CD14-positive monocyte (primary cell): Measurements from ENCODE around the gene UROC1. TPM values are rescaled to one million over a fixed set of nuclear protein-coding genes. Genes with fewer than 3 reads are reported as not detected.

Source experiments
- DNase-seq, 3 donors: peaks; one replicate each; pipeline ENCODE4 v3.0.0-alpha.2; 2011 to 2022
- H2AFZ ChIP-seq: 2 replicates; pipeline ENCODE4 v1.6.0; 2012; ENCODE audit warnings: mild to moderate bottlenecking, low read depth, low read length, inconsistent platforms; ENCODE audit not compliant: insufficient read depth, poor library complexity, severe bottlenecking
- H3K27ac ChIP-seq, 2 donors: 1 replicate in 1 of 2; 2 replicates in 1 of 2; pipeline ENCODE4 v1.5.1; 2012 to 2013; ENCODE audit warnings: low read length in 2 of 2, control low read depth in 1 of 2, inconsistent platforms in 1 of 2, low read depth in 1 of 2, mild to moderate bottlenecking in 1 of 2
- H3K27me3 ChIP-seq, 2 donors: one replicate each; pipeline versions ENCODE4 v1.6.0 to v1.6.1; 2011 to 2013; ENCODE audit warnings: low read length in 2 of 2; ENCODE audit not compliant: control insufficient read depth in 2 of 2, insufficient read depth in 2 of 2
- H3K36me3 ChIP-seq, 2 donors: replicated peaks in 1 of 2; 1 replicate in 1 of 2; 2 replicates in 1 of 2; pipeline versions ENCODE4 v1.5.1 to v1.6.1; 2012 to 2013; ENCODE audit warnings: low read length in 2 of 2, control low read depth in 1 of 2, inconsistent platforms in 1 of 2, mild to moderate bottlenecking in 1 of 2; ENCODE audit not compliant: insufficient read depth in 2 of 2, control insufficient read depth in 1 of 2
- H3K4me1 ChIP-seq, 2 donors: 1 replicate in 1 of 2; 2 replicates in 1 of 2; pipeline versions ENCODE4 v1.5.1 to v1.6.1; 2012 to 2013; ENCODE audit warnings: low read length in 2 of 2, control low read depth in 1 of 2, inconsistent platforms in 1 of 2, mild to moderate bottlenecking in 1 of 2, moderate library complexity in 1 of 2; ENCODE audit not compliant: insufficient read depth in 2 of 2, control insufficient read depth in 1 of 2
- H3K4me2 ChIP-seq: replicated peaks from 2 replicates; pipeline ENCODE3; 2012; ENCODE audit warnings: low read length, moderate library complexity, mild to moderate bottlenecking; ENCODE audit not compliant: poor library complexity, severe bottlenecking; ENCODE audit errors: extremely low read depth
- H3K4me3 ChIP-seq, 3 experiments: fragments of 200-600 bp in 1 of 3; sonication (generic) in 1 of 3; replicated peaks in 1 of 3; 1 replicate in 2 of 3; 2 replicates in 1 of 3; pipeline ENCODE4 v1.5.1; 2011 to 2013; ENCODE audit warnings: low read length in 3 of 3, mild to moderate bottlenecking in 3 of 3, control low read depth in 2 of 3, low read depth in 2 of 3, inconsistent platforms in 1 of 3, moderate library complexity in 1 of 3
- H3K79me2 ChIP-seq: 2 replicates; pipeline ENCODE4 v1.6.0; 2012; ENCODE audit warnings: mild to moderate bottlenecking, control low read depth, inconsistent platforms, low read length, moderate library complexity; ENCODE audit not compliant: insufficient read depth
- H3K9ac ChIP-seq: 2 replicates; pipeline ENCODE4 v1.6.0; 2017; ENCODE audit warnings: low read length, mild to moderate bottlenecking; ENCODE audit not compliant: insufficient read depth, poor library complexity, severe bottlenecking
- H3K9me3 ChIP-seq, 2 donors: replicated peaks in 1 of 2; 1 replicate in 1 of 2; 2 replicates in 1 of 2; pipeline versions ENCODE4 v1.5.1 to v1.6.1; 2012 to 2013; ENCODE audit warnings: low read length in 2 of 2, control low read depth in 1 of 2; ENCODE audit not compliant: control insufficient read depth in 1 of 2, insufficient read depth in 1 of 2
- H4K20me1 ChIP-seq: 2 replicates; pipeline ENCODE4 v1.6.0; 2012; ENCODE audit warnings: mild to moderate bottlenecking, low read length, control low read depth, moderate library complexity; ENCODE audit not compliant: insufficient read depth
- H3K27ac Mint-ChIP-seq, 7 donors: one replicate each; pipeline ENCODE4 v1.8.0; 2020; ENCODE audit warnings: mild to moderate bottlenecking in 7 of 7, mixed read lengths in 7 of 7, moderate library complexity in 6 of 7, inconsistent platforms in 2 of 7
- H3K27me3 Mint-ChIP-seq, 3 donors: one replicate each; pipeline ENCODE4 v1.8.0; 2021 to 2022; ENCODE audit warnings: low read depth in 3 of 3, mild to moderate bottlenecking in 3 of 3, mixed read lengths in 3 of 3, moderate library complexity in 3 of 3, inconsistent platforms in 1 of 3
- H3K36me3 Mint-ChIP-seq, 2 donors: one replicate each; pipeline ENCODE4 v1.8.0; 2020; ENCODE audit warnings: mixed read lengths in 2 of 2, inconsistent platforms in 1 of 2, mild to moderate bottlenecking in 1 of 2
- H3K4me1 Mint-ChIP-seq: one replicate; pipeline ENCODE4 v1.8.0; 2020; ENCODE audit warnings: mild to moderate bottlenecking, mixed read lengths
- H3K4me3 Mint-ChIP-seq, 2 donors: one replicate each; pipeline ENCODE4 v1.8.0; 2020; ENCODE audit warnings: mild to moderate bottlenecking in 2 of 2, mixed read lengths in 2 of 2, moderate library complexity in 1 of 2
- H3K9me3 Mint-ChIP-seq, 7 donors: one replicate each; pipeline ENCODE4 v1.8.0; 2020 to 2022; ENCODE audit warnings: mixed read lengths in 7 of 7, mild to moderate bottlenecking in 6 of 7, moderate library complexity in 6 of 7, inconsistent platforms in 2 of 7
- CTCF ChIP-seq: fragments of 200-600 bp; IDR thresholded peaks from one replicate; pipeline ENCODE4 v1.8.0; 2022; ENCODE audit warnings: antibody characterized with exemption, mild to moderate bottlenecking
- WGBS: methylation state at CpG from one replicate; pipeline ENCODE4 v1.1.5; 2013; ENCODE audit warnings: missing lambda C conversion rate; ENCODE audit not compliant: insufficient coverage; 5-methylcytosine and 5-hydroxymethylcytosine counted together
- intact Hi-C, 2 donors: fragments of 100-400 bp; cut with micrococcal nuclease; formaldehyde crosslinking; loops; one replicate each; pipeline versions ENCODE4 v1.15.0 to v1.15.1; 2023
- polyA plus RNA-seq, 3 donors: library from polyadenylated mRNA; depleted of rRNA in 1 of 3; unstranded in 2 of 3; stranded (reverse) in 1 of 3; fragments of 300-500 nt in 2 of 3; fragments of >200 nt in 1 of 3; fragmentation: Illumina TruSeq in 2 of 3; gene quantifications; 1 replicate in 2 of 3; 2 replicates in 1 of 3; pipeline ENCODE4 v1.2.3, GENCODE V29; 2012 to 2021

UROC1 gene
- polyA plus RNA-seq, 3 donors = not detected

GRCh38 chr3:126488185-126488584, 29.4 kb downstream of the UROC1 start:
- H3K4me2 ChIP-seq = no peak overlapping the region
- H2AFZ ChIP-seq = no peak overlapping the region
- no peaks in the 10 kb centered on the region for H4K20me1 ChIP-seq
- intact Hi-C loops = no loop called here
- H3K4me3 Mint-ChIP-seq = no peak overlapping the region
- no peaks in the 10 kb centered on the region for H3K27me3 ChIP-seq
- H3K4me1 ChIP-seq = peaks cover 14 to 15% of the 10 kb centered on the region in 2 donors
- no peaks in the 10 kb centered on the region for H3K79me2 ChIP-seq
- peaks cover 20% of the 10 kb centered on the region for H3K4me1 Mint-ChIP-seq
- no peaks in the 10 kb centered on the region for H3K9me3 Mint-ChIP-seq
- peaks cover 3 to 7% (median 4%) of the 10 kb centered on the region in 3 donors for H3K27me3 Mint-ChIP-seq
- TF ChIP-seq CTCF = no peak
- H3K36me3 Mint-ChIP-seq = no peaks in the 10 kb centered on the region
- H3K9ac ChIP-seq = no peak overlapping the region
- no peak overlapping the region for H3K27ac ChIP-seq
- H3K4me3 ChIP-seq = no peak overlapping the region
- H3K9me3 ChIP-seq = no peaks in the 10 kb centered on the region
- no peaks in the 10 kb centered on the region for H3K36me3 ChIP-seq
- DNase-seq = no peak
- H3K27ac Mint-ChIP-seq = no peak overlapping the region
- 85% methylated on average over 11 of the region's 14 CpGs for WGBS

- no peak for DNase-seq
- no peaks in the 10 kb centered on the region for H3K36me3 Mint-ChIP-seq
- Histone ChIP-seq H2AFZ (peak overlapping the region; percentile 35), H3K4me3 (no peak overlapping the region), H3K9ac (peak overlapping the region; percentile 43), H3K4me2 (no peak overlapping the region), H3K27ac (no peak overlapping the region), H4K20me1 (no peaks in the 10 kb centered on the region), H3K36me3 (no peaks in the 10 kb centered on the region), H3K79me2 (no peaks in the 10 kb centered on the region), H3K27me3 (no peaks in the 10 kb centered on the region), H3K4me1 (peaks cover 14 to 15% of the 10 kb centered on the region in 2 donors), H3K9me3 (no peaks in the 10 kb centered on the region)
- H3K27me3 Mint-ChIP-seq = peaks cover 3 to 7% (median 4%) of the 10 kb centered on the region in 3 donors
- peak overlapping the region in 1 of 2 donors; percentile 46 for H3K4me3 Mint-ChIP-seq
- H3K9me3 Mint-ChIP-seq = no peaks in the 10 kb centered on the region
- peak overlapping the region in 1 of 7 donors; percentile 46 for H3K27ac Mint-ChIP-seq
- intact Hi-C loops = no loop called here
- peaks cover 20% of the 10 kb centered on the region for H3K4me1 Mint-ChIP-seq
- TF ChIP-seq CTCF = peak; percentile 26
- WGBS = 37% methylated on average over 16 of the region's 17 CpGs
Measured at GRCh38 chr3:126487151-126487771, 30.3 kb downstream of the UROC1 start.
